Osteoblast (primary cell): ENCODE data around the gene AUTS2. TPM values are rescaled to one million over a fixed set of nuclear protein-coding genes. Genes with fewer than 3 reads are reported as not detected.

Experiments
- DNase-seq: peaks from one replicate; pipeline ENCODE4 v3.0.0; 2011; ENCODE audit warnings: low spot score, mixed read lengths; ENCODE audit not compliant: insufficient read length; ENCODE audit errors: missing footprints
- H2AFZ ChIP-seq: 2 replicates; pipeline ENCODE4 v1.6.0; 2011; ENCODE audit warnings: mild to moderate bottlenecking, low read length
- H3K27ac ChIP-seq: 2 replicates; pipeline ENCODE4 v1.5.1; 2011; ENCODE audit warnings: mild to moderate bottlenecking, low read depth, low read length, moderate library complexity
- H3K27me3 ChIP-seq: 2 replicates; pipeline ENCODE4 v1.6.0; 2012; ENCODE audit warnings: mild to moderate bottlenecking, control low read depth, inconsistent platforms, low read length, moderate library complexity; ENCODE audit not compliant: insufficient read depth
- H3K36me3 ChIP-seq: 2 replicates; pipeline ENCODE4 v1.5.1; 2011; ENCODE audit warnings: mild to moderate bottlenecking, low read length, control low read depth, moderate library complexity; ENCODE audit not compliant: insufficient read depth
- H3K4me1 ChIP-seq: 2 replicates; pipeline ENCODE4 v1.5.1; 2011; ENCODE audit warnings: mild to moderate bottlenecking, low read length, control low read depth, moderate library complexity; ENCODE audit not compliant: insufficient read depth
- H3K4me2 ChIP-seq: 2 replicates; pipeline ENCODE4 v1.6.0; 2011; ENCODE audit warnings: mild to moderate bottlenecking, low read length; ENCODE audit not compliant: insufficient read depth
- H3K4me3 ChIP-seq: fragments of 200-600 bp; sonication (generic); 3 replicates; pipeline ENCODE4 v1.5.1; 2012; ENCODE audit warnings: mild to moderate bottlenecking, low read length, inconsistent platforms; ENCODE audit not compliant: insufficient read depth
- H3K79me2 ChIP-seq: 2 replicates; pipeline ENCODE4 v1.6.0; 2012; ENCODE audit warnings: mild to moderate bottlenecking, low read length, control low read depth, inconsistent platforms; ENCODE audit not compliant: insufficient read depth
- H3K9me3 ChIP-seq: 2 replicates; pipeline ENCODE4 v1.5.1; 2011; ENCODE audit warnings: low read depth, low read length, control low read depth
- H4K20me1 ChIP-seq: 2 replicates; pipeline ENCODE4 v1.6.0; 2012; ENCODE audit warnings: mild to moderate bottlenecking, low read length, control low read depth; ENCODE audit not compliant: insufficient read depth
- total RNA-seq: library from RNA; depleted of rRNA; stranded (reverse); fragments of >200 nt; gene quantifications from 2 replicates; pipeline ENCODE4 v1.2.3, GENCODE V29; 2012
- TF ChIP-seq, protein P1 (sequence below): IDR thresholded peaks from 2 replicates; pipeline ENCODE4 v1.5.1; 2011; ENCODE audit warnings: mild to moderate bottlenecking, low read depth, low read length, moderate library complexity; ENCODE audit errors: extremely low read depth

Gene AUTS2
- total RNA-seq, 1 donor: 15.2 TPM

DNA sequence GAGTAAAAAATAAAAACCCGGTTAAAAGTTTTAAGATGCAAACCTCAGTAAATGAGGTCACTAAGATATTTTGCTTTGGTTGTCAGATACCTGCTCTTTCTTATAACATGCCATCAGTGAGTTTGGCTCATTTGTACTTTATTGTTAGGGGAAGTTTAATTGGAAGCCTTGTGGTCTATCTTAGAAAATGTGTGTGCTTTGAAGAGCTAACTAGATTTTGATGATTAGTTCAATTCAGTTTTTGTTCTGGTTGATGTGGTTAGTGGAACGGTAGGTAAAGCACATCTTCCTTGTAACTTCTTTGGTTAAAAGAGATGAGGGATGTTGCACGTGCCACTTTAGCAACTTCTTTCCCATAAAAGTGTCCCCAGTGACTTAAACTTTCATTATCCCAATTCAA, 1180.3 kb downstream of the AUTS2 start:
- no peaks in the 10 kb centered on the region for H3K79me2 ChIP-seq
- H3K9me3 ChIP-seq: no peaks in the 10 kb centered on the region
- no peak overlapping the region for H3K4me3 ChIP-seq
- TF ChIP-seq, protein P1, sequence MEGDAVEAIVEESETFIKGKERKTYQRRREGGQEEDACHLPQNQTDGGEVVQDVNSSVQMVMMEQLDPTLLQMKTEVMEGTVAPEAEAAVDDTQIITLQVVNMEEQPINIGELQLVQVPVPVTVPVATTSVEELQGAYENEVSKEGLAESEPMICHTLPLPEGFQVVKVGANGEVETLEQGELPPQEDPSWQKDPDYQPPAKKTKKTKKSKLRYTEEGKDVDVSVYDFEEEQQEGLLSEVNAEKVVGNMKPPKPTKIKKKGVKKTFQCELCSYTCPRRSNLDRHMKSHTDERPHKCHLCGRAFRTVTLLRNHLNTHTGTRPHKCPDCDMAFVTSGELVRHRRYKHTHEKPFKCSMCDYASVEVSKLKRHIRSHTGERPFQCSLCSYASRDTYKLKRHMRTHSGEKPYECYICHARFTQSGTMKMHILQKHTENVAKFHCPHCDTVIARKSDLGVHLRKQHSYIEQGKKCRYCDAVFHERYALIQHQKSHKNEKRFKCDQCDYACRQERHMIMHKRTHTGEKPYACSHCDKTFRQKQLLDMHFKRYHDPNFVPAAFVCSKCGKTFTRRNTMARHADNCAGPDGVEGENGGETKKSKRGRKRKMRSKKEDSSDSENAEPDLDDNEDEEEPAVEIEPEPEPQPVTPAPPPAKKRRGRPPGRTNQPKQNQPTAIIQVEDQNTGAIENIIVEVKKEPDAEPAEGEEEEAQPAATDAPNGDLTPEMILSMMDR: no peak
- DNase-seq: no peak
- H4K20me1 ChIP-seq: no peaks in the 10 kb centered on the region
- no peak overlapping the region for H3K27ac ChIP-seq
- no peaks in the 10 kb centered on the region for H3K27me3 ChIP-seq
- no peak overlapping the region for H3K4me2 ChIP-seq
- H2AFZ ChIP-seq: no peak overlapping the region
- no peaks in the 10 kb centered on the region for H3K4me1 ChIP-seq
- H3K36me3 ChIP-seq: peaks cover 16% of the 10 kb centered on the region

DNA sequence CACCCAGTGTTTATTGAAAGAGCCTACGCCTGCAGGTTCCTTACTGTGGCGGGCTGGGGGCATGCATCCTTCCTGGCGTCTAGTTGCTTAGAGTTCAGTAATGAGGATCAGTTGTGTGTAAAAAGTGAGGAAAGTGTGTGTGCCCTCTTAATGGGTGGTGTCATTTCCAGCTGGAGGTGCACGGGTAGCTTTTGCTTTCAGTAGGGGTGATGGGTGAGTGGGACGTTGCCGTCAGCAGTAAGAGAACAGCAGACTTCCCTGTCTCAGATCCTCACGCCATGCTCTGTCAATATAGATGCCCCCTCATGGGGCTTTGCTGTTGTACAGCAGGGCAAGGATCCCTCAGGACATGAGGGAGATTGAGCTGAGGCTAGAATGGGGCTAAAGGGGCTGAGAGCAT, 1181.0 kb downstream of the AUTS2 start:
- TF ChIP-seq, protein P1: no peak

DNA sequence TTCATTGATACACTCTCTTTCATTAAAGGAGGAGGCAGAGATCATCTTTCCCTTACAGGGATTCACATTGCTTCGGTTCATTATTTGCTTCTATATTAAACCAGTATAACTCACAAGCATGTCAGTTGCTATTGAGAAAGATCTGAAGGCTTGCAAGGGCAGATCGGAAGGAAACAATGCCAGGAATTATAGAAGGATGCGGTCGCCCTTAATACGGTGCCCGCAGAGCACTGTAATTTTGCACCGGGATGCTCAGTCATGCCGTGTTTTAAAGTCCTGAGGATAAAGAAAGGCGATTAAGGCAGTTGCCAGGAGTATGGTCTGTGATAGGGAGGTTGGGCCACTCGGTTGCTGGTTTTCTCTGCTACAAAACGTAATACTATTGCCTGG, 1183.6 kb downstream of the AUTS2 start:
- no peaks in the 10 kb centered on the region for H3K9me3 ChIP-seq
- no peak overlapping the region for H3K4me3 ChIP-seq
- no peak for DNase-seq
- H4K20me1 ChIP-seq: no peaks in the 10 kb centered on the region
- TF ChIP-seq, protein P1: no peak
- H3K4me2 ChIP-seq: no peak overlapping the region
- no peaks in the 10 kb centered on the region for H3K4me1 ChIP-seq
- no peaks in the 10 kb centered on the region for H3K79me2 ChIP-seq
- H2AFZ ChIP-seq: no peak overlapping the region
- H3K27ac ChIP-seq: no peak overlapping the region
- H3K27me3 ChIP-seq: no peaks in the 10 kb centered on the region
- peaks cover 21% of the 10 kb centered on the region for H3K36me3 ChIP-seq

More for the DNA sequence above, 1181.0 kb downstream of the AUTS2 start:
- Histone ChIP-seq H2AFZ (no peak overlapping the region), H3K4me2 (no peak overlapping the region), H3K9me3 (no peaks in the 10 kb centered on the region), H3K4me1 (no peaks in the 10 kb centered on the region), H3K27ac (no peak overlapping the region), H3K4me3 (no peak overlapping the region), H3K27me3 (no peaks in the 10 kb centered on the region), H3K79me2 (no peaks in the 10 kb centered on the region), H3K36me3 (peaks cover 16% of the 10 kb centered on the region), H4K20me1 (no peaks in the 10 kb centered on the region)
- no peak for DNase-seq

DNA sequence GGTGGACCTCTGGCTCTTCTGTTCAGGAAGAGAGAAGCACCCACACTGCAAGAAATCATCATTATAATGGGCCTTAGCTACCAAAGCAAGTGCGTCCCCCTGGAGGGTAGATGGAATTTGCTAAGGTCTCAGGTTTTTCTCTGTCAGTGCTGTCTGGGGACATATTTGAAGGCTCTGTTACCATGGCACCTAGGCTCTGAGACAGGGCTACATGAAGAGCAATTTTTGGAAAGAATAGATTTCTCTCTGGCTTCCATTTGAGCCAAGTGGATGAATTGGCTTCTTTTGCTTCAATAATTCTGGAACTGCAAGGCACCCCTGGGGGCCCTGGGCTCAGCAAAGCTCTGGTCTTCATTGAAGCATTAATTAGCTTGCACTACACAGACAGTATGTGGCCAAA, 1184.5 kb downstream of the AUTS2 start:
- Histone ChIP-seq H3K27ac (no peak overlapping the region), H3K4me1 (no peaks in the 10 kb centered on the region), H3K4me2 (no peak overlapping the region), H3K4me3 (no peak overlapping the region), H3K79me2 (no peaks in the 10 kb centered on the region), H2AFZ (no peak overlapping the region), H4K20me1 (no peaks in the 10 kb centered on the region), H3K27me3 (no peaks in the 10 kb centered on the region), H3K36me3 (peaks cover 17% of the 10 kb centered on the region), H3K9me3 (no peaks in the 10 kb centered on the region)
- TF ChIP-seq, protein P1: no peak
- DNase-seq: no peak
